B cell (primary cell): ENCODE data around the gene TMEM38A. TPM values are rescaled to one million over a fixed set of nuclear protein-coding genes. Genes with fewer than 3 reads are reported as not detected.

Experiments used
- ATAC-seq: fragments of 200-7000 bp; cut with Tn5 transposase; one replicate; pipeline ENCODE4 v1.10.0; 2021; ENCODE audit warnings: low read depth, mild to moderate bottlenecking, moderate number of reproducible peaks, moderate library complexity
- CTCF ChIA-PET: fragments of 350-600 bp; sonication (Branson Sonifier 250); formaldehyde crosslinking; loops from one replicate; lab custom pipeline; 2021; ENCODE audit warnings: antibody characterized with exemption, inconsistent platforms; lab: Charles Lee
- POLR2A ChIA-PET: fragments of 350-600 bp; sonication (Branson Sonifier 250); formaldehyde crosslinking; loops from one replicate; lab custom pipeline; 2021; ENCODE audit warnings: antibody characterized with exemption; lab: Charles Lee
- DNase-seq: peaks from one replicate; pipeline ENCODE4 v3.0.0; 2013
- H2AFZ ChIP-seq: 2 replicates; pipeline ENCODE4 v1.6.1; 2012; ENCODE audit warnings: mild to moderate bottlenecking, low read depth, low read length; ENCODE audit not compliant: insufficient read depth, poor library complexity, severe bottlenecking
- H3K27ac ChIP-seq, 2 donors: 1 replicate in 1 of 2; 2 replicates in 1 of 2; pipeline ENCODE4 v1.5.1; 2012 to 2013; ENCODE audit warnings: low read length in 2 of 2, mild to moderate bottlenecking in 2 of 2, moderate library complexity in 1 of 2
- H3K27me3 ChIP-seq, 4 experiments: fragments of 200-600 bp in 1 of 4; sonication (generic) in 1 of 4; replicated peaks in 1 of 4; 1 replicate in 2 of 4; 2 replicates in 2 of 4; pipeline versions ENCODE4 v1.6.1 to v1.7.0; 2013 to 2016; ENCODE audit warnings: low read length in 3 of 4, mild to moderate bottlenecking in 2 of 4, mixed read lengths in 1 of 4, moderate library complexity in 1 of 4; ENCODE audit not compliant: insufficient read depth in 4 of 4, control insufficient read depth in 3 of 4; ENCODE audit errors: control extremely low read depth in 1 of 4
- H3K36me3 ChIP-seq, 2 experiments: replicated peaks in 1 of 2; 1 replicate in 1 of 2; 2 replicates in 1 of 2; pipeline versions ENCODE4 v1.6.1 to v1.7.1; 2013; ENCODE audit warnings: low read length in 1 of 2; ENCODE audit not compliant: insufficient read depth in 2 of 2, control insufficient read depth in 1 of 2; ENCODE audit errors: control extremely low read depth in 1 of 2, extremely low read depth in 1 of 2
- H3K4me1 ChIP-seq, 2 donors: fragments of 200-600 bp in 1 of 2; sonication (generic) in 1 of 2; 1 replicate in 1 of 2; 2 replicates in 1 of 2; pipeline versions ENCODE4 v1.5.1 to v1.6.1; 2013 to 2017; ENCODE audit warnings: low read length in 2 of 2; ENCODE audit not compliant: control insufficient read depth in 2 of 2, insufficient read depth in 2 of 2
- H3K4me2 ChIP-seq: replicated peaks from 2 replicates; pipeline ENCODE3; 2012; ENCODE audit warnings: mild to moderate bottlenecking, low read depth, low read length; ENCODE audit not compliant: poor library complexity, severe bottlenecking
- H3K4me3 ChIP-seq, 5 experiments: fragments of 200-600 bp in 1 of 5; sonication (generic) in 1 of 5; 1 replicate in 3 of 5; 2 replicates in 2 of 5; pipeline versions ENCODE4 v1.5.1 to v1.7.0; 2011 to 2016; ENCODE audit warnings: low read length in 4 of 5, mild to moderate bottlenecking in 4 of 5, low read depth in 2 of 5, control low read depth in 1 of 5, moderate library complexity in 1 of 5; ENCODE audit not compliant: insufficient read depth in 1 of 5; ENCODE audit errors: control extremely low read depth in 1 of 5, extremely low read depth in 1 of 5
- H3K79me2 ChIP-seq: fragments of 200-600 bp; sonication (generic); one replicate; pipeline ENCODE4 v1.6.0; 2016; ENCODE audit warnings: low read length; ENCODE audit not compliant: control insufficient read depth, insufficient read depth
- H3K9ac ChIP-seq: fragments of 200-600 bp; sonication (generic); 2 replicates; pipeline ENCODE4 v1.6.1; 2017; ENCODE audit warnings: mild to moderate bottlenecking, low read length, moderate library complexity
- H3K9me3 ChIP-seq, 3 donors: one replicate each; pipeline versions ENCODE4 v1.6.1 to v1.7.1; 2013; ENCODE audit warnings: low read length in 2 of 3; ENCODE audit not compliant: control insufficient read depth in 2 of 3, insufficient read depth in 1 of 3; ENCODE audit errors: control extremely low read depth in 1 of 3
- H4K20me1 ChIP-seq: 2 replicates; pipeline ENCODE4 v1.6.0; 2012; ENCODE audit warnings: mild to moderate bottlenecking, low read length; ENCODE audit not compliant: insufficient read depth, control insufficient read depth, poor library complexity, severe bottlenecking
- H3K27ac Mint-ChIP-seq: one replicate; pipeline ENCODE4 v1.8.0; 2021; ENCODE audit warnings: mixed read lengths
- H3K27me3 Mint-ChIP-seq: one replicate; pipeline ENCODE4 v1.8.0; 2021; ENCODE audit warnings: mixed read lengths
- H3K4me1 Mint-ChIP-seq: one replicate; pipeline ENCODE4 v1.8.0; 2021; ENCODE audit warnings: mixed read lengths
- H3K4me3 Mint-ChIP-seq: one replicate; pipeline ENCODE4 v1.8.0; 2021; ENCODE audit warnings: mixed read lengths
- H3K9me3 Mint-ChIP-seq: one replicate; pipeline ENCODE4 v1.8.0; 2022; ENCODE audit warnings: mixed read lengths; ENCODE audit not compliant: insufficient read depth
- CTCF ChIP-seq: fragments of 200-600 bp; IDR thresholded peaks from one replicate; pipeline ENCODE4 v1.8.0; 2022; ENCODE audit warnings: antibody characterized with exemption, mild to moderate bottlenecking
- EZH2 ChIP-seq: IDR thresholded peaks from 2 replicates; pipeline ENCODE4 v1.6.1; 2012; ENCODE audit warnings: borderline replicate concordance, low read depth, mild to moderate bottlenecking, moderate library complexity, low read length; ENCODE audit not compliant: insufficient read depth, poor library complexity, severe bottlenecking
- WGBS: methylation state at CpG from one replicate; pipeline ENCODE4 v1.1.5; 2013; ENCODE audit warnings: missing lambda C conversion rate; ENCODE audit not compliant: insufficient coverage; 5-methylcytosine and 5-hydroxymethylcytosine counted together
- intact Hi-C: fragments of 100-400 bp; cut with micrococcal nuclease; formaldehyde crosslinking; loops from one replicate; pipeline ENCODE4 v1.10.0; 2022
- polyA plus RNA-seq: library from polyadenylated mRNA; depleted of rRNA; stranded (reverse); fragments of >200 nt; gene quantifications from 2 replicates; pipeline ENCODE4 v1.2.3, GENCODE V29; 2012
- small RNA-seq: library from RNA; depleted of rRNA; stranded (forward); fragments of <200 nt; gene quantifications from one replicate; pipeline ENCODE3, GENCODE V24; 2012; ENCODE audit warnings: low replicate concordance, low read depth; ENCODE audit not compliant: insufficient read length
- total RNA-seq, 2 donors: library from RNA; stranded (reverse); fragments of 120-200 nt in 1 of 2; gene quantifications; 1 replicate in 1 of 2; 2 replicates in 1 of 2; pipeline versions ENCODE4 v1.2.3 to v1.2.4, GENCODE V29; 2013 to 2022

The TMEM38A gene
- total and polyA plus RNA-seq, 2 donors (not counting 1 experiment from before 2014, with no cell fraction given): 5.7 to 7.1 TPM

GRCh38 chr19:16739546-16739945 is 78.6 kb downstream of the TMEM38A start:
- Mint-ChIP-seq H3K9me3 (no peaks in the 10 kb centered on the region), H3K4me1 (no peaks in the 10 kb centered on the region), H3K27me3 (no peaks in the 10 kb centered on the region), H3K4me3 (no peak overlapping the region), H3K27ac (no peak overlapping the region)
- intact Hi-C loops: no loop called here
- H3K79me2 ChIP-seq: no peaks in the 10 kb centered on the region
- no peaks in the 10 kb centered on the region for H3K36me3 ChIP-seq
- WGBS: 33% methylated on average over 3 of the region's 3 CpGs
- H3K27me3 ChIP-seq: no peaks in the 10 kb centered on the region
- H2AFZ ChIP-seq: no peak overlapping the region
- no peak overlapping the region for H3K4me3 ChIP-seq
- H3K9ac ChIP-seq: no peak overlapping the region
- no peaks in the 10 kb centered on the region for H4K20me1 ChIP-seq
- ChIA-PET CTCF (interaction anchor here (0.7 kb wide), 1 partner anchor 15 kb away, joined by 3 read pairs; no protein-coding TSS in a partner anchor), POLR2A (interaction anchor here (0.6 kb wide), 1 partner anchor 480 kb away, joined by 6 read pairs; no protein-coding TSS in a partner anchor)
- TF ChIP-seq CTCF (no peak), EZH2 (no peak)
- ATAC-seq (no peak), DNase-seq (no peak)
- H3K9me3 ChIP-seq: peaks cover 0 to 6% (median 6%) of the 10 kb centered on the region in 3 donors
- H3K4me1 ChIP-seq: no peaks in the 10 kb centered on the region
- no peak overlapping the region for H3K4me2 ChIP-seq
- H3K27ac ChIP-seq: no peak overlapping the region

Small RNAs within 50 kb of the gene (small RNA-seq; reads per million reads assigned to genes)
- gene AC008737.2: not detected

Other genes with a start within 250 kb of the TMEM38A start
- gene EPS15L1, start 189.2 kb upstream of the TMEM38A start, total RNA-seq: 127 and 128 TPM in 2 replicates
- 39.4 and 49.8 TPM in 2 replicates for gene EPS15L1, start 189.2 kb upstream of the TMEM38A start, polyA plus RNA-seq
- gene CALR3, start 165.0 kb upstream of the TMEM38A start, total RNA-seq: 0.44 TPM in 1 of 2 replicates, not detected in the other
- not detected in 2 replicates for gene CALR3, start 165.0 kb upstream of the TMEM38A start, polyA plus RNA-seq
- gene C19orf44, start 164.7 kb upstream of the TMEM38A start, total RNA-seq: 8.4 and 9.8 TPM in 2 replicates
- gene C19orf44, start 164.7 kb upstream of the TMEM38A start, polyA plus RNA-seq: 2.6 and 4.9 TPM in 2 replicates
- 87.3 and 98.9 TPM in 2 replicates for gene CHERP, start 118.7 kb upstream of the TMEM38A start, total RNA-seq
- 38.3 and 47.5 TPM in 2 replicates for gene CHERP, start 118.7 kb upstream of the TMEM38A start, polyA plus RNA-seq
- gene SLC35E1, start 88.7 kb upstream of the TMEM38A start, total RNA-seq: 46.8 and 51.6 TPM in 2 replicates
- 23.4 and 26.6 TPM in 2 replicates for gene SLC35E1, start 88.7 kb upstream of the TMEM38A start, polyA plus RNA-seq
- 32.2 and 33.6 TPM in 2 replicates for gene MED26, start 32.9 kb upstream of the TMEM38A start, total RNA-seq
- 15.6 and 21.0 TPM in 2 replicates for gene MED26, start 32.9 kb upstream of the TMEM38A start, polyA plus RNA-seq
- gene SMIM7, start 995 bp upstream of the TMEM38A start, total RNA-seq: 132 and 133 TPM in 2 replicates
- gene SMIM7, start 995 bp upstream of the TMEM38A start, polyA plus RNA-seq: 54.7 and 67.1 TPM in 2 replicates
- 0.07 and 0.12 TPM in 2 replicates for gene NWD1, start 58.7 kb downstream of the TMEM38A start, total RNA-seq
- 0.06 and 0.13 TPM in 2 replicates for gene NWD1, start 58.7 kb downstream of the TMEM38A start, polyA plus RNA-seq
- gene SIN3B, start 168.3 kb downstream of the TMEM38A start, total RNA-seq: 118 and 131 TPM in 2 replicates
- 138 and 157 TPM in 2 replicates for gene SIN3B, start 168.3 kb downstream of the TMEM38A start, polyA plus RNA-seq
- 0.39 and 1.1 TPM in 2 replicates for gene F2RL3, start 227.9 kb downstream of the TMEM38A start, total RNA-seq
- gene F2RL3, start 227.9 kb downstream of the TMEM38A start, polyA plus RNA-seq: 0.01 and 0.19 TPM in 2 replicates